ENCODE data around the gene RGS16.

GRCh38 chr1:182565537-182565936 lies 38.7 kb downstream of the RGS16 start:
- no peak for TF ChIP-seq CTCF (conservative IDR thresholded peaks at IDR 0.05)
- TF ChIP-seq EZH2 (IDR thresholded peaks at IDR 0.05; ENCODE audit: low read depth), result no peak
